Spinal cord (tissue), 10 donors: Measurements from ENCODE around the gene GFM2. TPM values are rescaled to one million over a fixed set of nuclear protein-coding genes. Genes with fewer than 3 reads are reported as not detected.
"Not testable (repeated sequence)": the region's sequence is repeated elsewhere in the genome, so short reads cannot be mapped to it uniquely, and the experiment has no call there.

Experiments
- DNase-seq, 6 donors: peaks; one replicate each; pipeline versions ENCODE4 v3.0.0 to v3.0.0-alpha.2; 2013 to 2015; ENCODE audit warnings: low spot score in 6 of 6, low read depth in 4 of 6
- H3K27ac ChIP-seq: one replicate; pipeline ENCODE4 v1.5.1; 2013; ENCODE audit warnings: low read depth, low read length, control low read depth
- H3K27me3 ChIP-seq: one replicate; pipeline ENCODE4 v1.6.1; 2013; ENCODE audit warnings: low read length; ENCODE audit not compliant: control insufficient read depth, insufficient read depth
- H3K36me3 ChIP-seq: one replicate; pipeline ENCODE4 v1.6.1; 2013; ENCODE audit warnings: low read length; ENCODE audit not compliant: control insufficient read depth, insufficient read depth
- H3K4me1 ChIP-seq: one replicate; pipeline ENCODE4 v1.6.1; 2013; ENCODE audit warnings: low read length; ENCODE audit not compliant: control insufficient read depth, insufficient read depth
- H3K4me3 ChIP-seq: one replicate; pipeline ENCODE4 v1.5.1; 2013; ENCODE audit warnings: low read depth, low read length, control low read depth
- H3K9me3 ChIP-seq: one replicate; pipeline ENCODE4 v1.6.1; 2013; ENCODE audit warnings: low read length; ENCODE audit not compliant: control insufficient read depth, insufficient read depth
- WGBS: methylation state at CpG from one replicate; pipeline ENCODE4 v1.1.5; 2013; ENCODE audit warnings: missing lambda C conversion rate; ENCODE audit not compliant: insufficient coverage; 5-methylcytosine and 5-hydroxymethylcytosine counted together
- long read RNA-seq, 4 donors: transcript quantifications; one replicate each; lab custom pipeline, GENCODE V29; 2026
- polyA plus RNA-seq, 2 donors: library from polyadenylated mRNA; unstranded; fragments of 120-200 nt; gene quantifications; one replicate each; pipeline ENCODE4 v1.2.1, GENCODE V29; 2013; ENCODE audit not compliant: insufficient read length in 2 of 2
- total RNA-seq, 2 donors: library from RNA; depleted of rRNA in 1 of 2; stranded (reverse); fragments of 120-200 nt in 1 of 2; fragments of >200 nt in 1 of 2; gene quantifications; one replicate each; pipeline versions ENCODE4 v1.2.3 to v1.2.4, GENCODE V29; 2013 to 2014
- donor health status: healthy.

The GFM2 gene, protein sequence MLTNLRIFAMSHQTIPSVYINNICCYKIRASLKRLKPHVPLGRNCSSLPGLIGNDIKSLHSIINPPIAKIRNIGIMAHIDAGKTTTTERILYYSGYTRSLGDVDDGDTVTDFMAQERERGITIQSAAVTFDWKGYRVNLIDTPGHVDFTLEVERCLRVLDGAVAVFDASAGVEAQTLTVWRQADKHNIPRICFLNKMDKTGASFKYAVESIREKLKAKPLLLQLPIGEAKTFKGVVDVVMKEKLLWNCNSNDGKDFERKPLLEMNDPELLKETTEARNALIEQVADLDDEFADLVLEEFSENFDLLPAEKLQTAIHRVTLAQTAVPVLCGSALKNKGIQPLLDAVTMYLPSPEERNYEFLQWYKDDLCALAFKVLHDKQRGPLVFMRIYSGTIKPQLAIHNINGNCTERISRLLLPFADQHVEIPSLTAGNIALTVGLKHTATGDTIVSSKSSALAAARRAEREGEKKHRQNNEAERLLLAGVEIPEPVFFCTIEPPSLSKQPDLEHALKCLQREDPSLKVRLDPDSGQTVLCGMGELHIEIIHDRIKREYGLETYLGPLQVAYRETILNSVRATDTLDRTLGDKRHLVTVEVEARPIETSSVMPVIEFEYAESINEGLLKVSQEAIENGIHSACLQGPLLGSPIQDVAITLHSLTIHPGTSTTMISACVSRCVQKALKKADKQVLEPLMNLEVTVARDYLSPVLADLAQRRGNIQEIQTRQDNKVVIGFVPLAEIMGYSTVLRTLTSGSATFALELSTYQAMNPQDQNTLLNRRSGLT
- 10 to 100 TPM; 42.0 to 64.2 TPM for total RNA-seq
- polyA plus RNA-seq = 10 to 100 TPM; 36.2 to 42.1 TPM
- long read RNA-seq, donor 1, transcript GFM2-201 (21 exons, 3,249 nt) = major isoform, 6 of 332 reads
- long read RNA-seq, donor 1, partial matches to known transcripts = 234 of 332 reads
- long read RNA-seq, donor 1, other reads (novel, unspliced or antisense) = 91 of 332 reads
- long read RNA-seq, donor 2, partial matches to known transcripts = 0 of 2 reads
- long read RNA-seq, donor 2, other reads (novel, unspliced or antisense) = 0 of 2 reads
- long read RNA-seq, donor 3, partial matches to known transcripts = 0 of 1 reads
- long read RNA-seq, donor 3, other reads (novel, unspliced or antisense) = 0 of 1 reads
- long read RNA-seq, donor 4, partial matches to known transcripts = 1,882 of 1,893 reads
- long read RNA-seq, donor 4, other reads (novel, unspliced or antisense) = 7 of 1,893 reads

DNA sequence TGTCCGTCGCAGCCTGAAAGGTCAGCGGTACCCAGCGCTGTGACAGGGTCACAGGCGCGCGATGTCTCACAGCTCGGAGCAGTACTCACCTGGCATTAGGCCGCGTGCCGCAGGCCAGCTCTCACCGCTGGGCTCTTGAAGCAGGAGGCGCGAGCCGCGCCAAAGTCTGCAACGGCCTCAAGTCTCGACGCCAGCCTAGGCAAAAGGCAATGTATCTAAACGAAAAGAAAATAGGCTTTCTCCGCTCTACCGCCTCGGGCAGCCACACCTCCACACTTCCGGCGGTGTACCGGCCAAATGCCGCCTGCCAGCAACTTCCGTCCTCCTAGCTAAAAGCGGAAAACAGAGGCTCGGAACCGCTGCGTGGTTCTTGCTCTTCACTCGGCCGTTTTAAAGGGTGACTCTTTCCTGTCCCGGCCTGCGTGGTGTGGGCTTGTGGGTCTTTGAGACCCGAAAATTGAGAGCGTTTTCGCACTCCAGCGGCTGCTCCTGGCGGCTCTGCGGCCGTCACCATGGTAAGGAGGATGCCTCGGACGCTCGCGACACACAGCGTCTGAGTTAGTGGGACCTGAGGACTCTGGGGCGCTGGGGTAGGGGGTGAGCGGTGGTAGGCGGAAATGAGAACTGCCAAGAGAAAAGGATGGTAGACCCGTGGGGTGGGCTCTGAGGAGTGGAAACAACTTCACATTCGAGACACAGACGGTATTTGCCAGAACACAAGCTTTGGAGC, at the start of gene GFM2, which contains the start of gene NSA2:
TSS of gene GFM2 (minus strand) at position 269 of the 730 bp plus-strand sequence. CDS start 3,375 bp downstream, outside the sequence.
TSS of gene NSA2 (plus strand) at position 401 of the 730 bp plus-strand sequence. CDS start at position 513, 112 bp downstream.
- peak within 1 kb of the TSS; percentile 84 for H3K27ac ChIP-seq
- H3K27me3 ChIP-seq = no peaks in the 10 kb centered on the region
- H3K4me1 ChIP-seq = peaks cover 14% of the 10 kb centered on the region
- peaks cover 11% of the 10 kb centered on the region for H3K36me3 ChIP-seq
- peak; percentile 94 to 99 (median 94) for DNase-seq
- WGBS = under 1% methylated on average over 52 of the region's 54 CpGs
- peak within 1 kb of the TSS; percentile 98 for H3K4me3 ChIP-seq
- H3K9me3 ChIP-seq = no peaks in the 10 kb centered on the region

DNA sequence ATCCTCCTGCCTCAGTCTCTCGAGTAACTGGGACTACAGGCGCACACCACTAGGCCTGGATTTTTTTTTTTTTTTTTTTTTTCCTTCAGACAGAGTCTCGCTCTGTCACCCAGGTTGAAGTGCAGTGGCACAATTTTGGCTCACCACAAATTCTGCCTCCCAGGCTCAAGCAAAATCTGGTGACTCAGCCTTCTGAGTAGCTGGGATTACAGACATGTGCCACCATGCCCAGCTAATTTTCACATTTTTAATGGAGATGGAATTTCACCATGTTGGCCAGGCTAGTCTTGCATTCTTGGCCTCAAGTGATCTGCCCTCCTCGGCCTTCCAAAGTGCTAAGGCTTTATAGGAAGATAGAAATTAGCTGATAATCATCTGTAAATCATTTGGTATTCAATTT, 44.0 kb upstream of the GFM2 start:
- no peak overlapping the region for H3K27ac ChIP-seq
- no peaks in the 10 kb centered on the region for H3K27me3 ChIP-seq
- H3K4me1 ChIP-seq = no peaks in the 10 kb centered on the region
- H3K36me3 ChIP-seq = peaks cover 4% of the 10 kb centered on the region
- 100% methylated on average over 1 of the region's 4 CpGs for WGBS
- no peak overlapping the region for H3K4me3 ChIP-seq
- DNase-seq = no peak
- no peaks in the 10 kb centered on the region for H3K9me3 ChIP-seq

DNA sequence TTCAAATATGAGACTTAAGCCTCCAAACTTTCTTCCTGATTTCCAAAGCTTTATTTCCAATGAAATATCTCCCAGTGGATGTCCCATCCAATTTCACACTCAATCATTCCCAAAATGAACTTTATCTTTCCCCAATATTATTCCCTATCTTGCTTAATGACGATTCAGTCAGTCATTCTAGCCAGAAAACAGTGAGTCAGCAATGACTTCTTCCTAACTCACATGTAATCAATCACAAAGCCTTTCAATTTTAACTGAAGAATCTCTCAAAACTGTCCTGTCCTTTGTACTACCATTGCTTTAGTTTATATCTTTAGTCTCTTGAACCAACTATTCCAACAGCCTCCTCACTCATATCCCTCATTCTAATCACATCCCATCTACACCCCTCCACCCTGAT, 35.0 kb upstream of the GFM2 start:
- no peak for DNase-seq
- H3K27me3 ChIP-seq = no peaks in the 10 kb centered on the region
- H3K36me3 ChIP-seq = peaks cover 11% of the 10 kb centered on the region
- H3K9me3 ChIP-seq = no peaks in the 10 kb centered on the region
- WGBS = 69% methylated on average over 1 of the region's 1 CpG
- H3K4me1 ChIP-seq = no peaks in the 10 kb centered on the region
- H3K27ac ChIP-seq = no peak overlapping the region
- H3K4me3 ChIP-seq = no peak overlapping the region

- no peak overlapping the region for H3K4me3 ChIP-seq
- no peaks in the 10 kb centered on the region for H3K27me3 ChIP-seq
- H3K9me3 ChIP-seq = no peaks in the 10 kb centered on the region
- H3K4me1 ChIP-seq = no peaks in the 10 kb centered on the region
- no CpG with 5 or more reads among the region's 3 CpGs for WGBS
- no peak for DNase-seq
- no peak overlapping the region for H3K27ac ChIP-seq
- peaks cover 14% of the 10 kb centered on the region for H3K36me3 ChIP-seq
These were observed 34.3 kb upstream of the GFM2 start for GRCh38 chr5:74801197-74801596.

GRCh38 chr5:74798977-74799911, 32.3 kb upstream of the GFM2 start:
- DNase-seq = no peak
- H3K4me3 ChIP-seq = no peak overlapping the region
- 87% methylated on average over 20 of the region's 21 CpGs for WGBS
- H3K4me1 ChIP-seq = no peaks in the 10 kb centered on the region
- peaks cover 23% of the 10 kb centered on the region for H3K36me3 ChIP-seq
- no peak overlapping the region for H3K27ac ChIP-seq
- H3K9me3 ChIP-seq = no peaks in the 10 kb centered on the region
- no peaks in the 10 kb centered on the region for H3K27me3 ChIP-seq

GRCh38 chr5:74791669-74792068, 24.8 kb upstream of the GFM2 start:
- H3K27ac ChIP-seq, H3K9me3 ChIP-seq, H3K27me3 ChIP-seq, DNase-seq, H3K4me3 ChIP-seq, H3K4me1 ChIP-seq: not testable (repeated sequence)
- WGBS = no CpG with 5 or more reads among the region's 3 CpGs
- peaks cover 45% of the 10 kb centered on the region for H3K36me3 ChIP-seq

- no peak overlapping the region for H3K4me3 ChIP-seq
- 92% methylated on average over 6 of the region's 6 CpGs for WGBS
- H3K9me3 ChIP-seq = no peaks in the 10 kb centered on the region
- H3K27me3 ChIP-seq = no peaks in the 10 kb centered on the region
- no peaks in the 10 kb centered on the region for H3K4me1 ChIP-seq
- no peak overlapping the region for H3K27ac ChIP-seq
- peaks cover 20% of the 10 kb centered on the region for H3K36me3 ChIP-seq
- DNase-seq = no peak
These were observed 20.5 kb upstream of the GFM2 start for GRCh38 chr5:74787424-74787823.

GRCh38 chr5:74786851-74787250, 19.9 kb upstream of the GFM2 start:
- peaks cover 16% of the 10 kb centered on the region for H3K36me3 ChIP-seq
- H3K27ac ChIP-seq = no peak overlapping the region
- DNase-seq = no peak
- WGBS = 96% methylated on average over 6 of the region's 6 CpGs
- H3K4me1 ChIP-seq = no peaks in the 10 kb centered on the region
- H3K27me3 ChIP-seq = no peaks in the 10 kb centered on the region
- H3K4me3 ChIP-seq = no peak overlapping the region
- no peaks in the 10 kb centered on the region for H3K9me3 ChIP-seq
